SK-N-SH (cell line): ENCODE results near the gene CPA4. TPM values are rescaled to one million over a fixed set of nuclear protein-coding genes. Genes with fewer than 3 reads are reported as not detected.

Experiments
- CTCF ChIA-PET: fragments of 300-600, 350-600 bp; formaldehyde crosslinking; extraction: SDS; loops from one replicate; lab custom pipeline; 2021; lab: Yijun Ruan, JAX
- POLR2A ChIA-PET: fragments of 350-600 bp; sonication (Branson Sonifier 250); formaldehyde crosslinking; extraction: SDS; loops from one replicate; lab custom pipeline; 2020; ENCODE audit warnings: antibody characterized with exemption, inconsistent platforms; lab: Yijun Ruan, JAX
- DNase-seq: peaks from one replicate; pipeline ENCODE4 v3.0.0; 2012
- H2AFZ ChIP-seq: fragments of 200-600 bp; sonication (generic); 2 replicates; pipeline ENCODE4 v1.8.1; 2016; ENCODE audit warnings: antibody characterized with exemption, mild to moderate bottlenecking, low read depth
- H3F3A ChIP-seq: fragments of 200-600 bp; sonication (generic); replicated peaks from 2 replicates; pipeline ENCODE3; 2016; ENCODE audit warnings: antibody characterized with exemption, mild to moderate bottlenecking; ENCODE audit not compliant: insufficient read depth
- H3K27ac ChIP-seq, 2 experiments: fragments of 200-500 bp in 1 of 2; fragments of 200-600 bp in 1 of 2; sonication (Bioruptor generic) in 1 of 2; sonication (generic), shearing (Covaris generic) in 1 of 2; 2 replicates each; pipeline versions ENCODE4 v1.5.1 to v1.6.1; 2014 to 2016; ENCODE audit warnings: low read depth in 2 of 2, inconsistent platforms in 1 of 2, low read length in 1 of 2, mild to moderate bottlenecking in 1 of 2, mixed read lengths in 1 of 2
- H3K27me3 ChIP-seq: fragments of 200-600 bp; sonication (generic), shearing (Covaris generic); 2 replicates; pipeline ENCODE4 v1.6.1; 2016; ENCODE audit warnings: mixed run types; ENCODE audit not compliant: insufficient read depth
- H3K36me3 ChIP-seq, 2 experiments: fragments of 200-500 bp in 1 of 2; fragments of 200-600 bp in 1 of 2; sonication (Bioruptor generic) in 1 of 2; sonication (generic) in 1 of 2; replicated peaks in 1 of 2; 2 replicates each; pipeline versions ENCODE3 to v1.5.1; 2014 to 2016; ENCODE audit warnings: low read length in 1 of 2, mild to moderate bottlenecking in 1 of 2; ENCODE audit not compliant: insufficient read depth in 2 of 2, control insufficient read depth in 1 of 2
- H3K4me1 ChIP-seq, 2 experiments: fragments of 200-500 bp in 1 of 2; fragments of 200-600 bp in 1 of 2; sonication (Bioruptor generic) in 1 of 2; sonication (generic), shearing (Covaris generic) in 1 of 2; 2 replicates each; pipeline versions ENCODE4 v1.5.1 to v1.6.1; 2014 to 2016; ENCODE audit warnings: low read depth in 1 of 2, low read length in 1 of 2, mixed run types in 1 of 2; ENCODE audit not compliant: insufficient read depth in 2 of 2, control insufficient read depth in 1 of 2
- H3K4me2 ChIP-seq: fragments of 200-600 bp; sonication (generic), shearing (Covaris generic); 2 replicates; pipeline ENCODE4 v1.6.1; 2017; ENCODE audit warnings: mixed run types
- H3K4me3 ChIP-seq, 2 experiments: fragments of 200-500 bp in 1 of 2; fragments of 200-600 bp in 1 of 2; sonication (Bioruptor generic) in 1 of 2; sonication (generic), shearing (Covaris generic) in 1 of 2; 2 replicates each; pipeline versions ENCODE4 v1.5.1 to v1.8.1; 2014 to 2016; ENCODE audit warnings: low read depth in 2 of 2, inconsistent platforms in 1 of 2, low read length in 1 of 2, mild to moderate bottlenecking in 1 of 2, mixed read lengths in 1 of 2, moderate library complexity in 1 of 2
- H3K79me2 ChIP-seq: fragments of 200-600 bp; sonication (generic); 2 replicates; pipeline ENCODE4 v1.8.1; 2017; ENCODE audit warnings: mild to moderate bottlenecking; ENCODE audit not compliant: insufficient read depth
- H3K9ac ChIP-seq: fragments of 200-600 bp; sonication (generic); 2 replicates; pipeline ENCODE4 v1.6.1; 2017; ENCODE audit warnings: mixed run types
- H3K9me2 ChIP-seq: fragments of 200-600 bp; sonication (generic); 2 replicates; pipeline ENCODE4 v1.6.1; 2017; ENCODE audit warnings: mixed run types
- H3K9me3 ChIP-seq: fragments of 200-600 bp; sonication (generic); 2 replicates; pipeline ENCODE4 v1.6.1; 2017; ENCODE audit warnings: mixed run types, mild to moderate bottlenecking, moderate library complexity
- H4K20me1 ChIP-seq: fragments of 200-600 bp; sonication (generic); 2 replicates; pipeline ENCODE4 v1.6.1; 2017; ENCODE audit warnings: mild to moderate bottlenecking, mixed run types; ENCODE audit not compliant: insufficient read depth
- EP300 ChIP-seq, 2 experiments: IDR thresholded peaks; 2 replicates each; pipeline versions ENCODE4 v1.4.0 to v1.6.1; 2012; ENCODE audit warnings: borderline replicate concordance in 1 of 2, low read depth in 1 of 2, low read length in 1 of 2
- EZH2phosphoT487 ChIP-seq: fragments of 200-600 bp; sonication (generic); IDR thresholded peaks from 2 replicates; pipeline ENCODE4 v1.6.1; 2017; ENCODE audit warnings: low read depth, mixed run types, mild to moderate bottlenecking, antibody characterized with exemption, moderate library complexity, borderline replicate concordance
- FOXM1 ChIP-seq: IDR thresholded peaks from 2 replicates; pipeline ENCODE4 v1.4.0; 2012; ENCODE audit warnings: low read depth, mild to moderate bottlenecking
- GABPA ChIP-seq: IDR thresholded peaks from 2 replicates; pipeline ENCODE4 v1.4.0; 2012; ENCODE audit warnings: low read depth, mild to moderate bottlenecking
- GATA2 ChIP-seq: sonication (generic); formaldehyde crosslinking; IDR thresholded peaks from 2 replicates; pipeline ENCODE4 v1.5.0; 2020; ENCODE audit warnings: mild to moderate bottlenecking, missing genetic modification reagents
- MEF2A ChIP-seq: IDR thresholded peaks from 2 replicates; pipeline ENCODE4 v1.4.0; 2012; ENCODE audit warnings: low read depth, borderline replicate concordance
- MXI1 ChIP-seq: IDR thresholded peaks from 2 replicates; pipeline ENCODE4 v1.6.1; 2012; ENCODE audit warnings: mild to moderate bottlenecking, low read depth, low read length, improper control_type of control experiment
- NFIC ChIP-seq: IDR thresholded peaks from 2 replicates; pipeline ENCODE4 v1.4.0; 2012; ENCODE audit warnings: borderline replicate concordance
- RAD21 ChIP-seq: IDR thresholded peaks from 2 replicates; pipeline ENCODE4 v1.6.1; 2012; ENCODE audit warnings: mild to moderate bottlenecking, low read length
- SIN3A ChIP-seq: IDR thresholded peaks from 2 replicates; pipeline ENCODE4 v1.6.1; 2012; ENCODE audit warnings: low read depth, mild to moderate bottlenecking, low read length, moderate library complexity, borderline replicate concordance
- TAF1 ChIP-seq: IDR thresholded peaks from 2 replicates; pipeline ENCODE4 v1.6.1; 2012; ENCODE audit warnings: low read depth, mild to moderate bottlenecking, low read length, moderate library complexity, borderline replicate concordance
- TCF12 ChIP-seq: IDR thresholded peaks from 2 replicates; pipeline ENCODE4 v1.4.0; 2012
- TEAD4 ChIP-seq: IDR thresholded peaks from 2 replicates; pipeline ENCODE4 v1.4.0; 2012; ENCODE audit warnings: mild to moderate bottlenecking, borderline replicate concordance; ENCODE audit not compliant: insufficient read depth
- WGBS: methylation state at CpG from one replicate; pipeline ENCODE4 v1.1.6; 2017; ENCODE audit warnings: low lambda C conversion rate; 5-methylcytosine and 5-hydroxymethylcytosine counted together
- polyA plus RNA-seq, 3 experiments: library from polyadenylated mRNA; depleted of rRNA; stranded (reverse); fragments of >200 nt; gene quantifications; 2 replicates each; pipeline ENCODE4 v1.2.3, GENCODE V29; 2012
- TF ChIP-seq, protein P1 (sequence below): IDR thresholded peaks from 2 replicates; pipeline ENCODE4 v1.4.0; 2012; ENCODE audit warnings: low read depth, borderline replicate concordance
- TF ChIP-seq, protein P2 (sequence below): fragments of 200-600 bp; sonication (generic); IDR thresholded peaks from 2 replicates; pipeline ENCODE4 v1.6.1; 2017; ENCODE audit warnings: antibody characterized with exemption, mild to moderate bottlenecking, moderate library complexity
- TF ChIP-seq, protein P3 (sequence below): IDR thresholded peaks from 2 replicates; pipeline ENCODE4 v1.4.0; 2012; ENCODE audit warnings: low read depth, borderline replicate concordance
- TF ChIP-seq, protein P4 (sequence below): IDR thresholded peaks from 2 replicates; pipeline ENCODE4; 2012

The CPA4 gene
- polyA plus RNA-seq, 1 of the 3 experiments (the other 2 are of a cell fraction), result 176 TPM

DNA sequence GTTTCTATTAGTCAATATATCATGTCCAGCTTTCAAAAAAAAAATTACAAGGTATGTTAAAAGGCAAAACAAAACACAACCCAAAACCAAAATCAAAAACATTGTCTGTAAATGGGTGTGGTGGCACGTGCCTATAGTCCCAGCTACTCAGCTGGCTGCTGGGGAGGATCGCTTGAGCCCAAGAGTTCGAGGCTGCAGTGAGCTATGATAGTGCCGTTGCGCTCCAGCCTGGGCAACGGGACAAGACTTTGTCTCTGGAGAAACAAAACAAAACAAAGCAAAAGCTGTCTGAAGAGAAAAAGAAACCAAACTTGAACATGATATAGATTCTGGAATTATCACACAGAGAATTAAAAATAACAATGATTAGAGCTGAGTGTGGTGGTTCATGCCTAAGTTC, 41.3 kb downstream of the CPA4 start:
- Histone ChIP-seq H3K9ac (no peak overlapping the region), H3K9me2 (no peaks in the 10 kb centered on the region), H3K4me1 (peaks cover 0 to 7% of the 10 kb centered on the region in 2 experiments; a peak in 2 of 4 replicates), H3F3A (no peaks in the 10 kb centered on the region), H3K4me3 (no peak overlapping the region), H4K20me1 (no peaks in the 10 kb centered on the region), H3K27ac (no peak overlapping the region), H3K36me3 (no peaks in the 10 kb centered on the region), H3K27me3 (no peaks in the 10 kb centered on the region), H2AFZ (no peak overlapping the region), H3K9me3 (no peaks in the 10 kb centered on the region), H3K79me2 (no peaks in the 10 kb centered on the region), H3K4me2 (no peak overlapping the region)
- ChIA-PET POLR2A (no interaction called here), CTCF (no interaction called here)
- TF ChIP-seq, protein P1, sequence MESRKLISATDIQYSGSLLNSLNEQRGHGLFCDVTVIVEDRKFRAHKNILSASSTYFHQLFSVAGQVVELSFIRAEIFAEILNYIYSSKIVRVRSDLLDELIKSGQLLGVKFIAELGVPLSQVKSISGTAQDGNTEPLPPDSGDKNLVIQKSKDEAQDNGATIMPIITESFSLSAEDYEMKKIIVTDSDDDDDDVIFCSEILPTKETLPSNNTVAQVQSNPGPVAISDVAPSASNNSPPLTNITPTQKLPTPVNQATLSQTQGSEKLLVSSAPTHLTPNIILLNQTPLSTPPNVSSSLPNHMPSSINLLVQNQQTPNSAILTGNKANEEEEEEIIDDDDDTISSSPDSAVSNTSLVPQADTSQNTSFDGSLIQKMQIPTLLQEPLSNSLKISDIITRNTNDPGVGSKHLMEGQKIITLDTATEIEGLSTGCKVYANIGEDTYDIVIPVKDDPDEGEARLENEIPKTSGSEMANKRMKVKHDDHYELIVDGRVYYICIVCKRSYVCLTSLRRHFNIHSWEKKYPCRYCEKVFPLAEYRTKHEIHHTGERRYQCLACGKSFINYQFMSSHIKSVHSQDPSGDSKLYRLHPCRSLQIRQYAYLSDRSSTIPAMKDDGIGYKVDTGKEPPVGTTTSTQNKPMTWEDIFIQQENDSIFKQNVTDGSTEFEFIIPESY, result no peak
- TF ChIP-seq, protein P2, sequence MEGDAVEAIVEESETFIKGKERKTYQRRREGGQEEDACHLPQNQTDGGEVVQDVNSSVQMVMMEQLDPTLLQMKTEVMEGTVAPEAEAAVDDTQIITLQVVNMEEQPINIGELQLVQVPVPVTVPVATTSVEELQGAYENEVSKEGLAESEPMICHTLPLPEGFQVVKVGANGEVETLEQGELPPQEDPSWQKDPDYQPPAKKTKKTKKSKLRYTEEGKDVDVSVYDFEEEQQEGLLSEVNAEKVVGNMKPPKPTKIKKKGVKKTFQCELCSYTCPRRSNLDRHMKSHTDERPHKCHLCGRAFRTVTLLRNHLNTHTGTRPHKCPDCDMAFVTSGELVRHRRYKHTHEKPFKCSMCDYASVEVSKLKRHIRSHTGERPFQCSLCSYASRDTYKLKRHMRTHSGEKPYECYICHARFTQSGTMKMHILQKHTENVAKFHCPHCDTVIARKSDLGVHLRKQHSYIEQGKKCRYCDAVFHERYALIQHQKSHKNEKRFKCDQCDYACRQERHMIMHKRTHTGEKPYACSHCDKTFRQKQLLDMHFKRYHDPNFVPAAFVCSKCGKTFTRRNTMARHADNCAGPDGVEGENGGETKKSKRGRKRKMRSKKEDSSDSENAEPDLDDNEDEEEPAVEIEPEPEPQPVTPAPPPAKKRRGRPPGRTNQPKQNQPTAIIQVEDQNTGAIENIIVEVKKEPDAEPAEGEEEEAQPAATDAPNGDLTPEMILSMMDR, result no peak
- TF ChIP-seq, protein P3, sequence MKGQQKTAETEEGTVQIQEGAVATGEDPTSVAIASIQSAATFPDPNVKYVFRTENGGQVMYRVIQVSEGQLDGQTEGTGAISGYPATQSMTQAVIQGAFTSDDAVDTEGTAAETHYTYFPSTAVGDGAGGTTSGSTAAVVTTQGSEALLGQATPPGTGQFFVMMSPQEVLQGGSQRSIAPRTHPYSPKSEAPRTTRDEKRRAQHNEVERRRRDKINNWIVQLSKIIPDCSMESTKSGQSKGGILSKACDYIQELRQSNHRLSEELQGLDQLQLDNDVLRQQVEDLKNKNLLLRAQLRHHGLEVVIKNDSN, result no peak
- no peak for TF ChIP-seq FOXM1
- TF ChIP-seq TCF12, result no peak
- no peak for TF ChIP-seq GABPA
- TF ChIP-seq, protein P4, sequence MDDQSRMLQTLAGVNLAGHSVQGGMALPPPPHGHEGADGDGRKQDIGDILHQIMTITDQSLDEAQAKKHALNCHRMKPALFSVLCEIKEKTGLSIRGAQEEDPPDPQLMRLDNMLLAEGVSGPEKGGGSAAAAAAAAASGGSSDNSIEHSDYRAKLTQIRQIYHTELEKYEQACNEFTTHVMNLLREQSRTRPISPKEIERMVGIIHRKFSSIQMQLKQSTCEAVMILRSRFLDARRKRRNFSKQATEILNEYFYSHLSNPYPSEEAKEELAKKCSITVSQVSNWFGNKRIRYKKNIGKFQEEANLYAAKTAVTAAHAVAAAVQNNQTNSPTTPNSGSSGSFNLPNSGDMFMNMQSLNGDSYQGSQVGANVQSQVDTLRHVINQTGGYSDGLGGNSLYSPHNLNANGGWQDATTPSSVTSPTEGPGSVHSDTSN, result no peak
- TF ChIP-seq TEAD4, result no peak
- no peak for TF ChIP-seq MXI1
- no peak for TF ChIP-seq GATA2 (CRISPR knock-in tag)
- no peak for TF ChIP-seq NFIC
- no peak for TF ChIP-seq EZH2phosphoT487
- TF ChIP-seq EP300 (IDR thresholded peaks at IDR 0.05; ENCODE audit: borderline replicate concordance in 1 of 2, low read depth in 1 of 2, low read length in 1 of 2), result no peak
- TF ChIP-seq RAD21, result no peak
- no peak for TF ChIP-seq TAF1
- no peak for TF ChIP-seq SIN3A
- TF ChIP-seq MEF2A, result no peak
- WGBS, result 88% methylated on average over 6 of the region's 6 CpGs
- DNase-seq, result no peak
